AG09309 (cell line): ENCODE measurements around the gene GUCA2B.

Experiments
- DNase-seq: peaks from one replicate; pipeline ENCODE4 v3.0.0-alpha.2; 2010; ENCODE audit warnings: low read depth
- H3K4me3 ChIP-seq: 2 replicates; pipeline ENCODE4 v1.5.1; 2011; ENCODE audit warnings: mild to moderate bottlenecking, low read depth, low read length, moderate library complexity; ENCODE audit not compliant: control insufficient read depth
- CTCF ChIP-seq: IDR thresholded peaks from 2 replicates; pipeline ENCODE4 v1.5.1; 2011; ENCODE audit warnings: mild to moderate bottlenecking, low read depth, low read length, inconsistent platforms; ENCODE audit not compliant: insufficient read depth, control insufficient read depth; ENCODE audit errors: missing control alignments

The GUCA2B gene

GRCh38 chr1:42189931-42190853 is 37.0 kb downstream of the GUCA2B start:
- DNase-seq, result no peak
- TF ChIP-seq CTCF, result no peak
- no peak overlapping the region for H3K4me3 ChIP-seq

- TF ChIP-seq CTCF, result no peak
- DNase-seq, result no peak
- H3K4me3 ChIP-seq, result no peak overlapping the region
Measured at GRCh38 chr1:42191319-42191718, 38.1 kb downstream of the GUCA2B start.

GRCh38 chr1:42192106-42192505 is 38.9 kb downstream of the GUCA2B start:
- no peak overlapping the region for H3K4me3 ChIP-seq
- no peak for TF ChIP-seq CTCF
- no peak for DNase-seq

- no peak overlapping the region for H3K4me3 ChIP-seq
- no peak for TF ChIP-seq CTCF
- DNase-seq, result no peak
Measured at GRCh38 chr1:42195841-42196240, 42.6 kb downstream of the GUCA2B start.

GRCh38 chr1:42198251-42198650 is 45.0 kb downstream of the GUCA2B start:
- TF ChIP-seq CTCF, result no peak
- no peak for DNase-seq
- no peak overlapping the region for H3K4me3 ChIP-seq

- no peak for DNase-seq
- no peak for TF ChIP-seq CTCF
- no peak overlapping the region for H3K4me3 ChIP-seq
Measured at GRCh38 chr1:42201986-42202385, 48.8 kb downstream of the GUCA2B start.
